ENCODE results near the gene ADAMTS16.

Gene ADAMTS16

GRCh38 chr5:5320062-5320805 lies 180.1 kb downstream of the ADAMTS16 start:
- DNase-seq: no peak
- H3K4me3 ChIP-seq (ENCODE audit: low read depth, low read length): no peak overlapping the region
- no peaks in the 10 kb centered on the region for H3K36me3 ChIP-seq (replicated peaks)
- no peaks in the 10 kb centered on the region for H3K27me3 ChIP-seq (replicated peaks)
- TF ChIP-seq CTCF (IDR thresholded peaks at IDR 0.05; ENCODE audit: low read depth, low read length, missing control alignments): no peak
- no peak overlapping the region for H3K27ac ChIP-seq
- in situ Hi-C loops (cut with HindIII; ENCODE audit: low pct_ligation_motif_present, low sequenced_read_pairs): no loop called here

- no peak for DNase-seq
- in situ Hi-C loops (cut with HindIII; ENCODE audit: low pct_ligation_motif_present, low sequenced_read_pairs): no loop called here
- no peak overlapping the region for H3K4me3 ChIP-seq (ENCODE audit: low read depth, low read length)
- no peak overlapping the region for H3K27ac ChIP-seq
- no peak for TF ChIP-seq CTCF (IDR thresholded peaks at IDR 0.05; ENCODE audit: low read depth, low read length, missing control alignments)
- no peaks in the 10 kb centered on the region for H3K27me3 ChIP-seq (replicated peaks)
- H3K36me3 ChIP-seq (replicated peaks): no peaks in the 10 kb centered on the region
These were observed 181.0 kb downstream of the ADAMTS16 start for GRCh38 chr5:5321137-5321536.

GRCh38 chr5:5323551-5323950 lies 183.4 kb downstream of the ADAMTS16 start:
- H3K27me3 ChIP-seq (replicated peaks): no peaks in the 10 kb centered on the region
- in situ Hi-C loops (cut with HindIII; ENCODE audit: low pct_ligation_motif_present, low sequenced_read_pairs): no loop called here
- no peak for DNase-seq
- no peak overlapping the region for H3K4me3 ChIP-seq (ENCODE audit: low read depth, low read length)
- H3K36me3 ChIP-seq (replicated peaks): no peaks in the 10 kb centered on the region
- TF ChIP-seq CTCF (IDR thresholded peaks at IDR 0.05; ENCODE audit: low read depth, low read length, missing control alignments): no peak
- no peak overlapping the region for H3K27ac ChIP-seq

GRCh38 chr5:5326115-5326758 lies 186.1 kb downstream of the ADAMTS16 start:
- no peak for DNase-seq
- Histone ChIP-seq H3K4me3 (ENCODE audit: low read depth, low read length) (no peak overlapping the region), H3K36me3 (replicated peaks) (no peaks in the 10 kb centered on the region), H3K27me3 (replicated peaks) (no peaks in the 10 kb centered on the region), H3K27ac (no peak overlapping the region)
- TF ChIP-seq CTCF (IDR thresholded peaks at IDR 0.05; ENCODE audit: low read depth, low read length, missing control alignments): no peak
- in situ Hi-C loops (cut with HindIII; ENCODE audit: low pct_ligation_motif_present, low sequenced_read_pairs): no loop called here

GRCh38 chr5:5327126-5327525 lies 187.0 kb downstream of the ADAMTS16 start:
- Histone ChIP-seq H3K36me3 (replicated peaks) (no peaks in the 10 kb centered on the region), H3K27me3 (replicated peaks) (no peaks in the 10 kb centered on the region), H3K27ac (no peak overlapping the region), H3K4me3 (ENCODE audit: low read depth, low read length) (no peak overlapping the region)
- no peak for TF ChIP-seq CTCF (IDR thresholded peaks at IDR 0.05; ENCODE audit: low read depth, low read length, missing control alignments)
- DNase-seq: no peak
- in situ Hi-C loops (cut with HindIII; ENCODE audit: low pct_ligation_motif_present, low sequenced_read_pairs): no loop called here
